SK-N-MC (cell line): ENCODE results near the gene PPP1R3C.

Experiments used
- DNase-seq: peaks from one replicate; pipeline ENCODE4 v3.0.0-alpha.2; 2011; ENCODE audit warnings: low read depth, low spot score
- H3K27ac ChIP-seq: fragments of 200-600 bp; sonication (generic); 2 replicates; pipeline ENCODE4 v1.5.1; 2016; ENCODE audit warnings: mixed run types
- H3K36me3 ChIP-seq: fragments of 200-600 bp; sonication (generic); 2 replicates; pipeline ENCODE4 v1.6.1; 2017; ENCODE audit warnings: antibody characterized with exemption, low read length, mixed read lengths; ENCODE audit not compliant: insufficient read depth
- H3K4me3 ChIP-seq: fragments of 200-600 bp; sonication (generic); 2 replicates; pipeline ENCODE4 v1.5.1; 2016
- H3K9ac ChIP-seq: fragments of 200-600 bp; sonication (generic); 2 replicates; pipeline ENCODE4 v1.8.0; 2017; ENCODE audit warnings: mixed run types, mixed read lengths; ENCODE audit not compliant: insufficient read length
- H3K9me3 ChIP-seq: fragments of 200-600 bp; sonication (generic); 2 replicates; pipeline ENCODE4 v1.6.1; 2017; ENCODE audit warnings: low read depth, mild to moderate bottlenecking, antibody characterized with exemption, low read length, moderate library complexity, mixed read lengths
- EZH2 ChIP-seq: fragments of 200-600 bp; sonication (generic); IDR thresholded peaks from one replicate; pipeline ENCODE4 v1.6.1; 2017; ENCODE audit warnings: antibody characterized with exemption
- FOXP2 ChIP-seq: optimal IDR thresholded peaks from 2 replicates; pipeline ENCODE3; 2011; ENCODE audit warnings: mild to moderate bottlenecking, moderate library complexity; ENCODE audit not compliant: insufficient read depth; ENCODE audit errors: extremely low read length, control extremely low read depth
- POLR2AphosphoS5 ChIP-seq: IDR thresholded peaks from 2 replicates; pipeline ENCODE4 v1.6.1; 2012; ENCODE audit warnings: mild to moderate bottlenecking, low read depth, low read length, borderline replicate concordance

PPP1R3C gene

DNA sequence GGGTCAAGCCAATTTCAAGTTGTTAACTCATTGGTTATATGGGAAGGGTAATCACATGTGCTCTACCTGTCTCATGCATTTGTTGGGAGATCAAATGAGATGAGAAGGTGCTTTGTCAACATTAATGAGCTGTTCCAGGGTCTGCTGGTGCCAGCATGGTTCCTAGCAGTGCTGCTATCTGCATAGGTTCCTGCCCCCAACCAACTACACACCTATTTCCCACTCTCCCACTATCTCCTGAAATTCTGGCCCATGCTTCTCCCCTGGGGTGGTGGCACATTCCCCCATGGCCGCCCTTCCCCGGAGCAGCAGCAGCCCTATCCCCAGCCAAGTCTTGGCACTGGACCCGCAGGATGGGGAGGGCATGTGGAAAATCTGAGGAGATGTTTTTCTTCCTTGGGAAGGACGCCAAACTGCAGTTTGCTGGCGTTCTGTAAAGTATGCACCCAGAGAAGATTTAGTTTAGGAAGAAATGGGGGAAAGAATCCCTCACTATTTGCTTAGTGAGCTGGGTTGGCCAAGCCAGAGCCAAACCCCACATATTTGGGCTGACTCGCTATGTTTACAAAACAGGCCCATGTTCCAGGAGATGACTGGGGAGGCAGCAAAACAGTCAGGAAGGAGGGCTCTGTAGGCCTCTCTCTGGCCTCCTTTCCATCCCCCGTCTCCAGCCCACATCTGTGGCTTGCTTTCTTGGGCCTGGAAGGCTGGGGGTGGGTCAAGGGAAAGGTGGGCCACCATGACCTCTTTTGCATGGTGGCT is 42.5 kb downstream of the PPP1R3C start:
- DNase-seq, result no peak
- Histone ChIP-seq H3K36me3 (no peaks in the 10 kb centered on the region), H3K27ac (no peak overlapping the region), H3K9ac (no peak overlapping the region), H3K9me3 (no peaks in the 10 kb centered on the region), H3K4me3 (no peak overlapping the region)
- no peak for TF ChIP-seq POLR2AphosphoS5
- TF ChIP-seq FOXP2, result no peak
- TF ChIP-seq EZH2, result no peak

DNA sequence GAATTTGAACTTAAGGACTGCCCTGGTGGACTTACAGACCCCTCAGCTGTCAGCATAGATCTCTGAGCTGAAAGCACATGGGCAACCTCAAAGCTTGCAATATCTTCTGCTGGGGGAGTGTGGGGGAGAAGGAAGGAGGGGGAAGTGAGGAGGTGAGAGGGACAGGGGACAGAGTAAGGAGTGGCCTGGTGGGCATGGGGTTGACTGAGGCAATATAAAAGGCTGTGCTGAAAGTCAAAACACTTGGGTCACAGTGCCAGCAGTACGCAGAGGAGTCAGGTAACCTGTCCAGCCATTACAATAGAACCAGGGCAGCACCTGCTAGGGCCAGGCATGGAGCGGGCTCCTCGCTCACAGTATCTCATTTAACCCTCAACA is 43.2 kb downstream of the PPP1R3C start:
- H3K9me3 ChIP-seq, result no peaks in the 10 kb centered on the region
- no peak overlapping the region for H3K4me3 ChIP-seq
- H3K27ac ChIP-seq, result no peak overlapping the region
- TF ChIP-seq POLR2AphosphoS5 (no peak), FOXP2 (no peak), EZH2 (no peak)
- no peak for DNase-seq
- H3K36me3 ChIP-seq, result no peaks in the 10 kb centered on the region
- no peak overlapping the region for H3K9ac ChIP-seq

DNA sequence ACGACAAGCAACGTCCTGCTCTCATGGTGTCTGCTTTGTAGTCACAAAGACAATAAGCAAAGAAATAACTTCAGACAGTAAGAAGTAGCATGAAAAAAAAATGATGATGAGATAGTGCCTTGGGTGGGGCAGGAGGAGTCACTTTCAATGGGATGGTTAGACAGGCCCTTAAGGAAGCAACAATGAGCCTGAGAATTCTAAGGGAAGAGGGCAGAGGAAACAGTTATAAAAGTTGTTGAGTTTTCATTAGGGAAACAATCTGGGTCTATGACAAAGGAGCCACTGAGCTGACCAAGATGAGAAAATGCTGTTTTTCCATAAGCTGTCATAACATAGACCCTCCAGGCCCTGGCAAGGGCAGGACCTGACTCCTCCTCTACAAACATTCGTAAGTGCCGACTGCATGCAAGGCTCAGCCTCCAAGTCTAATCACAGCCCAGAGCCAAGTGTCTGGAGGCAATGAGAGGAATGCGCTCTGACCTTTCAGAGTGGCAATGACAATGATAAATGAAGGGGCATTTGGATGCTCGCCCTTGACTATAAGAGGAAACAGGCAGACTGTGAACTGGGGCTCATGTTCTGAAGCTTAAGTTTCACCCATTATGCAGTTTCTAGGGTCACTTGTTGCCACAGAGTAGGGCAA is 43.7 kb downstream of the PPP1R3C start:
- DNase-seq, result no peak

DNA sequence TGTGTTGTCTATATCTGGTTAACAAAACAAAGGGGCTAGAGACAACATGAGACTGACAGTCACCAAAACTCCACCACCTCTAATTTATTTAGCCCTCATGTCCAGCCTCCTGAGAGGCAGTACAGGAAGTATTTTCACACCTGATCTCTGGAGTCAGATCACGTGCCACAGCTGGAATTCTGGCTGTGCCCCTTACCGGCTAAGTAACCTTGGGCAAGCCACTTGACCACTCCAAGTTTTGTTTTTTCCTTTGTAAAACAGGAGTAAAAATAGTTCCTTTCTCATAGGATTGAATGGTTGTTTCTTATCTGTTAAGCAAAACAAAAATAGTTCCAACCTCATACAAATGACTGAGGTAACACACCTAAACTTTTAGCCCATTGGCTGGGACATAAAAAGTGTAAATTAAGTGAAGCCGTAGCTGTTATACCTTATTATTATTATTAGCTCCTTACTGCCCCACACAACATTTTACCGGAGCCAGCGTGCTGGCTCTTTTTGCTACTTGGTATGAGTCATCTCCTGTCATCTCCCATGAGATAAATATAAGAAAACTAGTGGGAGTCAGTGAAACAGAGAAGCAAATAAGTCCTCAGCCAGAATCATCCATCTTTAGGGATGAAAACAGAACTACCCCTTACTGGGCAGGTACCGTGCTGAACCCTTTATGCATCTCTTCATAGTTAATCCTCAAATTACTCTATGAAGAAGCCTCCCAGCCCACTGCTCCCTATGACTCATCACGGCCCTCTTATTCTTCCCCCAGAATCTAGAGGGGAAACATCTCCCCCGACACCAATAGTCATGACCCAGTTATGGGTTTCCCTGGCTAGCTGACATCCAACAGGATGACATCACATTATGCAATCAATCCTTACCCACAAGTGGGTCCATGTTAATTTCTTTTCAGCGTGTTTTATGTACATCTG is 44.9 kb downstream of the PPP1R3C start:
- Histone ChIP-seq H3K27ac (no peak overlapping the region), H3K9ac (no peak overlapping the region), H3K36me3 (no peaks in the 10 kb centered on the region), H3K9me3 (no peaks in the 10 kb centered on the region), H3K4me3 (no peak overlapping the region)
- TF ChIP-seq FOXP2 (no peak), EZH2 (no peak), POLR2AphosphoS5 (no peak)
- no peak for DNase-seq

More for the DNA sequence above, 43.7 kb downstream of the PPP1R3C start:
- Histone ChIP-seq H3K36me3 (no peaks in the 10 kb centered on the region), H3K9me3 (no peaks in the 10 kb centered on the region), H3K4me3 (no peak overlapping the region), H3K9ac (no peak overlapping the region), H3K27ac (no peak overlapping the region)
- TF ChIP-seq FOXP2 (no peak), POLR2AphosphoS5 (no peak), EZH2 (no peak)

DNA sequence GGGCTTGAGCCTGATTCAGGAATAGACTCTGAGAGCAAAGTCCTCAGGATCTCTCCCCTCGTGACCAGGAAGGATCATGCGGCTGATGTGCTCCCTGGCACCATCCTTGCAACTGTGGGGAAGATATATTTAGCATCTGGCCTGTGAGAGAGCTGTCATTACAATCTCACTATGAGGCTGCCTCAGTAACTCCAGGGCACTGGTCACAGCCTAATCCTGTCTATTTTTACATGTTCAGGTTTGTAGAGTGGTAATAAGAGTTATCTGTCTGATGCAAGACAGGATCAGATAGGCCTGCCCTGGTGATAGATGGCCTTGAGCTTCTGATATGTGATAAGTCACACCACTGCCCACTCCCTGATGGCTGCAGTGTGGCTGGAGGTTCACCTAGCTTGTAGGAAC is 50.7 kb downstream of the PPP1R3C start:
- no peak for DNase-seq
- Histone ChIP-seq H3K4me3 (no peak overlapping the region), H3K27ac (no peak overlapping the region), H3K36me3 (no peaks in the 10 kb centered on the region), H3K9me3 (no peaks in the 10 kb centered on the region), H3K9ac (no peak overlapping the region)
- no peak for TF ChIP-seq POLR2AphosphoS5
- TF ChIP-seq EZH2, result no peak
- no peak for TF ChIP-seq FOXP2

DNA sequence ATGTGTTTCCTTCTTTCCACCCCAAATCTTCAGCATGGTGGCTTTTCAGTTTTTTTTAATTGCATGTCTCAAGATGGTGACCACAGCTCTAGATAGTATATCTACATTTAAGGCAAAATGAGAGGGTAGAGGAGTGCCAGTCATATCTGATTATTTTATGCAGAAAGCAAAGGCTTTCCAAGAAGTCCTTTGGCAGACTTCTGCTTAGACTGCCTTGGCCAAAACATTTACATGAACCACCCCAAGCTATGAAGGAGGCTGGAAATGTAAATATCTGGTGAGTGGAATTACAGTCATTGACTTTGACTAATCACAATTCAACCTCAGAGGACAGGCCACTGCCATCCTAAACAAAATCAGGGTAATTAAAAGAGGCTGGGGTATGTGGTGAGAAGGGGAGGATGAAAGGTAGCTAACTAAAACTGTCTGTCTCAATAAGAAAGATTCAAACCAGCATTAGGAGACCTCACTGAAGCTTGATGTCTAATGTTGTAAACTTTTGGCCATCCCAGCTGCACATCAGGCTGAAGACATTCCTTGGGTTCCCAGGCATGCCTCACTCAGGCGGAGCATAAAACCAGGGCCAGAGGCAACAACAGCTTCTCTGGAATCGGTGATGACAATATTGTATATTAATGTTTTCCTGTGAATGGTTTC is 53.4 kb downstream of the PPP1R3C start:
- Histone ChIP-seq H3K36me3 (no peaks in the 10 kb centered on the region), H3K4me3 (no peak overlapping the region), H3K27ac (no peak overlapping the region), H3K9me3 (no peaks in the 10 kb centered on the region), H3K9ac (no peak overlapping the region)
- DNase-seq, result no peak
- TF ChIP-seq POLR2AphosphoS5, result no peak
- TF ChIP-seq FOXP2, result no peak
- no peak for TF ChIP-seq EZH2
